Ovary (tissue), 9 donors: ENCODE measurements around the gene GSTP1. TPM values are rescaled to one million over a fixed set of nuclear protein-coding genes. Genes with fewer than 3 reads are reported as not detected.

Experiments
- DNase-seq, 5 donors: peaks; one replicate each; pipeline ENCODE4 v3.0.0-alpha.2; 2019 to 2020
- H3K27ac ChIP-seq, 2 donors: fragments of 200-600 bp; one replicate each; pipeline versions ENCODE4 v1.5.1 to v1.8.0; 2019 to 2022
- H3K27me3 ChIP-seq: fragments of 200-600 bp; one replicate; pipeline ENCODE4 v1.8.0; 2022
- H3K36me3 ChIP-seq: fragments of 200-600 bp; sonication (generic); one replicate; pipeline ENCODE4 v1.5.1; 2019
- H3K4me1 ChIP-seq: one replicate; pipeline ENCODE4 v1.8.1; 2013; ENCODE audit warnings: mild to moderate bottlenecking, moderate library complexity; ENCODE audit not compliant: insufficient read depth
- H3K4me3 ChIP-seq: fragments of 200-600 bp; sonication (generic); one replicate; pipeline ENCODE4 v1.5.1; 2017
- H3K9me3 ChIP-seq, 2 donors: fragments of 200-600 bp in 1 of 2; sonication (generic) in 1 of 2; one replicate each; pipeline versions ENCODE4 v1.5.1 to v1.8.1; 2013 to 2019; ENCODE audit warnings: mild to moderate bottlenecking in 1 of 2, moderate library complexity in 1 of 2
- CTCF ChIP-seq, 3 donors: fragments of 450-650 bp in 2 of 3; fragments of 200-600 bp in 1 of 3; IDR thresholded peaks; one replicate each; pipeline versions ENCODE4 v1.5.1 to v1.8.0; 2016 to 2022; ENCODE audit warnings: antibody characterized with exemption in 3 of 3, mild to moderate bottlenecking in 1 of 3
- EP300 ChIP-seq: sonication (generic); formaldehyde crosslinking; IDR thresholded peaks from one replicate; pipeline ENCODE4 v1.6.1; 2017; ENCODE audit warnings: antibody characterized with exemption
- POLR2A ChIP-seq: fragments of 450-650 bp; IDR thresholded peaks from one replicate; pipeline ENCODE4 v1.6.1; 2017; ENCODE audit warnings: antibody characterized with exemption, mild to moderate bottlenecking, moderate library complexity
- WGBS, 3 donors: extraction: QIAGEN DNeasy Blood & Tissue Kit in 1 of 3; methylation state at CpG; one replicate each; pipeline versions ENCODE4 v1.1.5 to v1.1.7; 2013 to 2017; 5-methylcytosine and 5-hydroxymethylcytosine counted together
- intact Hi-C, 4 donors: fragments of 100-400 bp; cut with DNase I; formaldehyde crosslinking; loops; one replicate each; pipeline versions ENCODE4 v1.11.0 to v1.15.1; 2022 to 2023
- polyA plus RNA-seq, 2 donors: library from polyadenylated mRNA; stranded (reverse); fragments of 200-250 nt in 1 of 2; fragments of 350-450 nt in 1 of 2; fragmentation: Illumina TruSeq in 1 of 2; extraction: RNeasy Lipid Tissue Mini Kit (QIAGEN cat#74804) in 1 of 2; gene quantifications; one replicate each; pipeline ENCODE4 v1.2.3, GENCODE V29; 2013 to 2014
- total RNA-seq, 7 donors: library from RNA; depleted of rRNA in 2 of 7; stranded (reverse); fragments of >200 nt in 2 of 7; fragmentation: NEBNext Ultra II Directional in 3 of 7; extraction: Animal tissue kit (Norgen Biotek cat#: 25700) in 3 of 7; gene quantifications; one replicate each; pipeline versions ENCODE4 v1.1.0 to v1.2.4, GENCODE V29; 2016 to 2023
- donor health status: DM: no; HTN: no; CAD: no; lungs with moderate emphysema.
- donor health status: DM: no; HTN: no; CAD: no.
- donor health status: Bipolar disorder and iron deficiency.
- donor health status: DM: yes; HTN: yes; CAD: no.
- donor health status: DM: no; HTN: no; CAD: no.
- donor health status: DM: yes; HTN: yes; CAD: no.

Gene GSTP1
- total and polyA plus RNA-seq, 9 donors, result 189 to 1,321 (median 459) TPM

- intact Hi-C loops, result no loop called here
- Histone ChIP-seq H3K4me1 (no peaks in the 10 kb centered on the region), H3K27ac (no peak overlapping the region), H3K36me3 (no peaks in the 10 kb centered on the region), H3K4me3 (no peak overlapping the region), H3K27me3 (no peaks in the 10 kb centered on the region), H3K9me3 (no peaks in the 10 kb centered on the region)
- 78 to 84% (median 81%) methylated on average over 9 to 10 of the region's 10 CpGs for WGBS, 3 donors
- no peak for DNase-seq
- no peak for TF ChIP-seq POLR2A
- TF ChIP-seq EP300, result no peak
- no peak for TF ChIP-seq CTCF (IDR thresholded peaks at IDR 0.05)
These were observed 44.6 kb upstream of the GSTP1 start for GRCh38 chr11:67538823-67539505.

- 78 to 93% (median 84%) methylated on average over 4 of the region's 4 CpGs for WGBS, 3 donors
- Histone ChIP-seq H3K27ac (no peak overlapping the region), H3K4me3 (no peak overlapping the region), H3K36me3 (no peaks in the 10 kb centered on the region), H3K9me3 (no peaks in the 10 kb centered on the region), H3K27me3 (no peaks in the 10 kb centered on the region), H3K4me1 (no peaks in the 10 kb centered on the region)
- no peak for DNase-seq
- TF ChIP-seq POLR2A, result no peak
- no peak for TF ChIP-seq EP300
- intact Hi-C loops, result no loop called here
These were observed 44.1 kb upstream of the GSTP1 start for GRCh38 chr11:67539550-67539949.

- no peak for DNase-seq
- intact Hi-C loops, result no loop called here
- H3K36me3 ChIP-seq, result no peaks in the 10 kb centered on the region
- no peaks in the 10 kb centered on the region for H3K27me3 ChIP-seq
- no peak overlapping the region for H3K4me3 ChIP-seq
- TF ChIP-seq POLR2A (no peak), CTCF (IDR thresholded peaks at IDR 0.05) (no peak), EP300 (no peak)
- H3K27ac ChIP-seq, result no peak overlapping the region
- no peaks in the 10 kb centered on the region for H3K9me3 ChIP-seq
- no peaks in the 10 kb centered on the region for H3K4me1 ChIP-seq
- WGBS, 3 donors, result 88 to 97% (median 89%) methylated on average over 4 to 6 of the region's 6 CpGs
These were observed 42.4 kb upstream of the GSTP1 start for GRCh38 chr11:67541198-67541597.

- DNase-seq, result no peak
- 64 to 79% (median 67%) methylated on average over 3 of the region's 3 CpGs for WGBS, 3 donors
- Histone ChIP-seq H3K27me3 (no peaks in the 10 kb centered on the region), H3K9me3 (no peaks in the 10 kb centered on the region), H3K27ac (no peak overlapping the region), H3K4me3 (no peak overlapping the region), H3K36me3 (no peaks in the 10 kb centered on the region), H3K4me1 (no peaks in the 10 kb centered on the region)
- no peak for TF ChIP-seq EP300
- no peak for TF ChIP-seq POLR2A
- no peak for TF ChIP-seq CTCF (IDR thresholded peaks at IDR 0.05)
- intact Hi-C loops, result no loop called here
These were observed 41.4 kb upstream of the GSTP1 start for GRCh38 chr11:67542169-67542568.

GRCh38 chr11:67542971-67543370, 40.6 kb upstream of the GSTP1 start:
- intact Hi-C loops, result no loop called here
- WGBS, 3 donors, result 30 to 46% (median 44%) methylated on average over 6 to 7 of the region's 7 CpGs
- no peak overlapping the region for H3K27ac ChIP-seq

More at GRCh38 chr11:67542971-67543370, 40.6 kb upstream of the GSTP1 start:
- Histone ChIP-seq H3K9me3 (no peaks in the 10 kb centered on the region), H3K4me1 (no peaks in the 10 kb centered on the region), H3K36me3 (no peaks in the 10 kb centered on the region), H3K4me3 (no peak overlapping the region), H3K27me3 (no peaks in the 10 kb centered on the region)
- no peak for DNase-seq
- TF ChIP-seq POLR2A, result no peak
- no peak for TF ChIP-seq EP300
- TF ChIP-seq CTCF (IDR thresholded peaks at IDR 0.05), result no peak
